H9 (cell line): ENCODE data around the gene EEF1AKMT3. TPM values are rescaled to one million over a fixed set of nuclear protein-coding genes. Genes with fewer than 3 reads are reported as not detected.

Source experiments
- DNase-seq: peaks from one replicate; pipeline ENCODE4 v3.0.0-alpha.2; 2017
- H2AFZ ChIP-seq: one replicate; pipeline ENCODE4 v1.6.1; 2013; ENCODE audit warnings: mild to moderate bottlenecking, low read length, control low read depth, moderate library complexity
- H2AK5ac ChIP-seq: 2 replicates; pipeline ENCODE4 v1.6.1; 2013; ENCODE audit warnings: low read length, control low read depth, mixed read lengths; ENCODE audit not compliant: insufficient read length
- H2BK120ac ChIP-seq: one replicate; pipeline ENCODE4 v1.6.1; 2013; ENCODE audit warnings: low read depth, mild to moderate bottlenecking, low read length, control low read depth, inconsistent platforms; ENCODE audit not compliant: poor library complexity, severe bottlenecking
- H2BK12ac ChIP-seq: 2 replicates; pipeline ENCODE4 v1.6.1; 2013; ENCODE audit warnings: low read length, control low read depth, mixed read lengths, low read depth; ENCODE audit not compliant: insufficient read length
- H2BK15ac ChIP-seq: 2 replicates; pipeline ENCODE4 v1.6.1; 2013; ENCODE audit warnings: low read depth, low read length, control low read depth
- H2BK20ac ChIP-seq: one replicate; pipeline ENCODE4 v1.6.1; 2013; ENCODE audit warnings: low read depth, mild to moderate bottlenecking, low read length, control low read depth, inconsistent platforms; ENCODE audit not compliant: poor library complexity, severe bottlenecking
- H2BK5ac ChIP-seq: 2 replicates; pipeline ENCODE4 v1.6.1; 2013; ENCODE audit warnings: low read length, control low read depth, mixed read lengths; ENCODE audit not compliant: insufficient read length
- H3K14ac ChIP-seq: 2 replicates; pipeline ENCODE4 v1.6.1; 2013; ENCODE audit warnings: low read length, control low read depth; ENCODE audit not compliant: insufficient read depth
- H3K18ac ChIP-seq: 2 replicates; pipeline ENCODE4 v1.6.1; 2013; ENCODE audit warnings: low read depth, mild to moderate bottlenecking, mixed read lengths, low read length, control low read depth; ENCODE audit not compliant: insufficient read length
- H3K23ac ChIP-seq: 2 replicates; pipeline ENCODE4 v1.6.1; 2013; ENCODE audit warnings: low read length, control low read depth, mixed read lengths, low read depth; ENCODE audit not compliant: insufficient read length
- H3K23me2 ChIP-seq: 2 replicates; pipeline ENCODE4 v1.6.1; 2013; ENCODE audit warnings: low read depth, mild to moderate bottlenecking, mixed read lengths, low read length, control low read depth; ENCODE audit not compliant: insufficient read length, poor library complexity, severe bottlenecking
- H3K27ac ChIP-seq: 2 replicates; pipeline ENCODE4 v1.5.1; 2013; ENCODE audit warnings: low read length, control low read depth, mixed read lengths, low read depth; ENCODE audit not compliant: insufficient read length
- H3K27me3 ChIP-seq: 2 replicates; pipeline ENCODE4 v1.6.1; 2013; ENCODE audit warnings: low read length, control low read depth, inconsistent platforms; ENCODE audit not compliant: insufficient read depth
- H3K4ac ChIP-seq: 2 replicates; pipeline ENCODE4 v1.6.1; 2013; ENCODE audit warnings: low read depth, mild to moderate bottlenecking, control low read depth, inconsistent platforms, low read length, moderate library complexity
- H3K4me1 ChIP-seq: 2 replicates; pipeline ENCODE4 v1.6.1; 2013; ENCODE audit warnings: low read length, control low read depth, inconsistent platforms; ENCODE audit not compliant: insufficient read depth
- H3K4me2 ChIP-seq: 2 replicates; pipeline ENCODE4 v1.6.1; 2013; ENCODE audit warnings: low read length, control low read depth, mixed read lengths; ENCODE audit not compliant: insufficient read length, insufficient read depth
- H3K56ac ChIP-seq: 2 replicates; pipeline ENCODE4 v1.6.1; 2013; ENCODE audit warnings: low read depth, mild to moderate bottlenecking, mixed read lengths, low read length, control low read depth; ENCODE audit not compliant: insufficient read length
- H3K79me1 ChIP-seq: 2 replicates; pipeline ENCODE4 v1.6.1; 2013; ENCODE audit warnings: low read depth, mild to moderate bottlenecking, moderate library complexity, low read length, control low read depth, inconsistent platforms; ENCODE audit not compliant: insufficient read depth, poor library complexity, severe bottlenecking
- H3K79me2 ChIP-seq: 2 replicates; pipeline ENCODE4 v1.6.1; 2013; ENCODE audit warnings: low read length, control low read depth, inconsistent platforms; ENCODE audit not compliant: insufficient read depth
- H3K9ac ChIP-seq: 2 replicates; pipeline ENCODE4 v1.6.1; 2013; ENCODE audit warnings: low read length, control low read depth, mixed read lengths; ENCODE audit not compliant: insufficient read length; ENCODE audit errors: extremely low read depth
- H3K9me3 ChIP-seq: one replicate; pipeline ENCODE4 v1.6.1; 2013; ENCODE audit warnings: low read depth, low read length, inconsistent platforms; ENCODE audit not compliant: control insufficient read depth
- H3T11ph ChIP-seq: one replicate; pipeline ENCODE4 v1.6.1; 2013; ENCODE audit warnings: mild to moderate bottlenecking, low read length, control low read depth, inconsistent platforms
- H4K20me1 ChIP-seq: one replicate; pipeline ENCODE4 v1.6.1; 2013; ENCODE audit not compliant: control insufficient read depth, insufficient read length, insufficient read depth
- H4K5ac ChIP-seq: 2 replicates; pipeline ENCODE4 v1.6.1; 2013; ENCODE audit warnings: low read depth, mild to moderate bottlenecking, mixed read lengths, low read length, control low read depth; ENCODE audit not compliant: insufficient read length
- H4K8ac ChIP-seq: replicated peaks from 2 replicates; pipeline ENCODE4 v1.6.1; 2013; ENCODE audit warnings: low read length, control low read depth, mixed read lengths, low read depth; ENCODE audit not compliant: insufficient read length
- H4K91ac ChIP-seq: 2 replicates; pipeline ENCODE4 v1.6.1; 2013; ENCODE audit warnings: low read depth, mild to moderate bottlenecking, moderate library complexity, mixed read lengths, low read length, control low read depth; ENCODE audit not compliant: insufficient read length
- H3K27ac Mint-ChIP-seq, 3 experiments: 2 replicates in 2 of 3; 3 replicates in 1 of 3; pipeline ENCODE4 v1.8.0; 2020 to 2021; ENCODE audit warnings: mixed read lengths in 3 of 3, mild to moderate bottlenecking in 1 of 3, moderate library complexity in 1 of 3
- H3K27me3 Mint-ChIP-seq: 2 replicates; pipeline ENCODE4 v1.8.0; 2021; ENCODE audit warnings: low read depth, mild to moderate bottlenecking, moderate library complexity, mixed read lengths
- H3K36me3 Mint-ChIP-seq, 3 experiments: 2 replicates in 2 of 3; 3 replicates in 1 of 3; pipeline ENCODE4 v1.8.0; 2020 to 2021; ENCODE audit warnings: low read depth in 3 of 3, mixed read lengths in 3 of 3; ENCODE audit not compliant: insufficient read depth in 1 of 3
- H3K4me1 Mint-ChIP-seq, 2 experiments: 2 replicates each; pipeline ENCODE4 v1.8.0; 2020; ENCODE audit warnings: mixed read lengths in 2 of 2
- H3K4me3 Mint-ChIP-seq, 2 experiments: 2 replicates in 1 of 2; 3 replicates in 1 of 2; pipeline ENCODE4 v1.8.0; 2020 to 2021; ENCODE audit warnings: mild to moderate bottlenecking in 2 of 2, mixed read lengths in 2 of 2, moderate library complexity in 1 of 2
- H3K9me3 Mint-ChIP-seq, 2 experiments: 2 replicates in 1 of 2; 3 replicates in 1 of 2; pipeline ENCODE4 v1.8.0; 2020; ENCODE audit warnings: mild to moderate bottlenecking in 2 of 2, mixed read lengths in 2 of 2, moderate library complexity in 1 of 2
- WGBS: extraction: QIAGEN DNeasy Blood & Tissue Kit; methylation state at CpG from one replicate; pipeline ENCODE4 v1.1.7; 2013; ENCODE audit warnings: missing lambda C conversion rate, low lambda C conversion rate, mixed read lengths; ENCODE audit not compliant: insufficient read length; ENCODE audit errors: extremely low coverage; 5-methylcytosine and 5-hydroxymethylcytosine counted together
- total RNA-seq: library from RNA; stranded (reverse); gene quantifications from 2 replicates; pipeline ENCODE4 v1.2.1, GENCODE V29; 2021
- TF ChIP-seq, protein P1 (sequence below): fragments of 200-600 bp; sonication (generic); conservative IDR thresholded peaks from 3 replicates; pipeline ENCODE4 v1.8.0; 2021; ENCODE audit warnings: antibody characterized with exemption, mild to moderate bottlenecking

The EEF1AKMT3 gene
- total RNA-seq, 1 experiment from 2014 or later: 2.9 TPM

- no peak overlapping the region for H4K91ac ChIP-seq
- H3T11ph ChIP-seq: no peak overlapping the region
- no peak overlapping the region for H3K14ac ChIP-seq
- H4K20me1 ChIP-seq: no peaks in the 10 kb centered on the region
- H2BK5ac ChIP-seq: no peak overlapping the region
- peaks cover 30% of the 10 kb centered on the region for H3K27me3 Mint-ChIP-seq
- TF ChIP-seq, protein P1, sequence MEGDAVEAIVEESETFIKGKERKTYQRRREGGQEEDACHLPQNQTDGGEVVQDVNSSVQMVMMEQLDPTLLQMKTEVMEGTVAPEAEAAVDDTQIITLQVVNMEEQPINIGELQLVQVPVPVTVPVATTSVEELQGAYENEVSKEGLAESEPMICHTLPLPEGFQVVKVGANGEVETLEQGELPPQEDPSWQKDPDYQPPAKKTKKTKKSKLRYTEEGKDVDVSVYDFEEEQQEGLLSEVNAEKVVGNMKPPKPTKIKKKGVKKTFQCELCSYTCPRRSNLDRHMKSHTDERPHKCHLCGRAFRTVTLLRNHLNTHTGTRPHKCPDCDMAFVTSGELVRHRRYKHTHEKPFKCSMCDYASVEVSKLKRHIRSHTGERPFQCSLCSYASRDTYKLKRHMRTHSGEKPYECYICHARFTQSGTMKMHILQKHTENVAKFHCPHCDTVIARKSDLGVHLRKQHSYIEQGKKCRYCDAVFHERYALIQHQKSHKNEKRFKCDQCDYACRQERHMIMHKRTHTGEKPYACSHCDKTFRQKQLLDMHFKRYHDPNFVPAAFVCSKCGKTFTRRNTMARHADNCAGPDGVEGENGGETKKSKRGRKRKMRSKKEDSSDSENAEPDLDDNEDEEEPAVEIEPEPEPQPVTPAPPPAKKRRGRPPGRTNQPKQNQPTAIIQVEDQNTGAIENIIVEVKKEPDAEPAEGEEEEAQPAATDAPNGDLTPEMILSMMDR: no peak
- H3K27ac ChIP-seq: no peak overlapping the region
- H3K9me3 ChIP-seq: no peaks in the 10 kb centered on the region
- H3K23ac ChIP-seq: no peak overlapping the region
- no peak overlapping the region for H4K8ac ChIP-seq
- H3K4ac ChIP-seq: no peak overlapping the region
- no peak overlapping the region for H3K18ac ChIP-seq
- peaks cover 19 to 34% (median 20%) of the 10 kb centered on the region in 3 experiments for H3K36me3 Mint-ChIP-seq
- no peak for DNase-seq
- no peak overlapping the region for H2BK12ac ChIP-seq
- no peak overlapping the region for H3K56ac ChIP-seq
- no peak overlapping the region for H3K27ac Mint-ChIP-seq
- peaks cover 43 to 44% of the 10 kb centered on the region in 2 experiments for H3K4me1 Mint-ChIP-seq
- H2BK15ac ChIP-seq: no peak overlapping the region
- H3K9me3 Mint-ChIP-seq: peaks cover 0 to 2% of the 10 kb centered on the region in 2 experiments; a peak in 2 of 5 replicates
- no peak overlapping the region for H2AK5ac ChIP-seq
- no peak overlapping the region for H2BK20ac ChIP-seq
- no CpG with 5 or more reads among the region's 34 CpGs for WGBS
- H3K9ac ChIP-seq: no peak overlapping the region
- peak overlapping the region; percentile 30 to 81; a peak in 3 of 5 replicates for H3K4me3 Mint-ChIP-seq
- peaks cover 13% of the 10 kb centered on the region; the same call in 1 of the 2 replicates for H3K79me2 ChIP-seq
- no peak overlapping the region for H2AFZ ChIP-seq
- H2BK120ac ChIP-seq: no peak overlapping the region
- no peak overlapping the region for H4K5ac ChIP-seq
- 0 out of 2 replicates have a peak, but pooled peaks cover 7% of the 10 kb centered on the region for H3K4me1 ChIP-seq
- no peak overlapping the region for H3K4me2 ChIP-seq
- H3K27me3 ChIP-seq: peaks cover 11% of the 10 kb centered on the region
- no peaks in the 10 kb centered on the region for H3K79me1 ChIP-seq
- peaks cover 17% of the 10 kb centered on the region for H3K23me2 ChIP-seq
Observed at GRCh38 chr12:57755194-57755453, 17.3 kb upstream of the EEF1AKMT3 start.
